ENCODE data around the gene ZNF346. TPM values are rescaled to one million over a fixed set of nuclear protein-coding genes. Genes with fewer than 3 reads are reported as not detected.

Gene ZNF346
- total RNA-seq, 1 donor from 2014 or later, result 26.3 TPM

GRCh38 chr5:177098470-177099141 lies 76.1 kb downstream of the ZNF346 start:
- H3K27me3 Mint-ChIP-seq (ENCODE audit: unreplicated experiment), result peaks cover 1% of the 10 kb centered on the region
- H3K4me3 Mint-ChIP-seq (ENCODE audit: unreplicated experiment), result no peak overlapping the region
- H3K4me1 Mint-ChIP-seq (ENCODE audit: unreplicated experiment), result peaks cover 18% of the 10 kb centered on the region
- no peak for DNase-seq (ENCODE audit: low spot score)
- TF ChIP-seq CTCF (IDR thresholded peaks at IDR 0.05; ENCODE audit: unreplicated experiment), result no peak
- no peaks in the 10 kb centered on the region for H3K9me3 Mint-ChIP-seq (ENCODE audit: unreplicated experiment)
- no peak overlapping the region for H3K27ac Mint-ChIP-seq (ENCODE audit: unreplicated experiment)
- H3K36me3 Mint-ChIP-seq (ENCODE audit: low read depth, unreplicated experiment), result no peaks in the 10 kb centered on the region

GRCh38 chr5:177099422-177100093 lies 77.1 kb downstream of the ZNF346 start:
- peaks cover 13% of the 10 kb centered on the region for H3K4me1 Mint-ChIP-seq (ENCODE audit: unreplicated experiment)
- H3K27ac Mint-ChIP-seq (ENCODE audit: unreplicated experiment), result no peak overlapping the region
- H3K4me3 Mint-ChIP-seq (ENCODE audit: unreplicated experiment), result no peak overlapping the region
- peaks cover 1% of the 10 kb centered on the region for H3K27me3 Mint-ChIP-seq (ENCODE audit: unreplicated experiment)
- H3K9me3 Mint-ChIP-seq (ENCODE audit: unreplicated experiment), result no peaks in the 10 kb centered on the region
- no peak for DNase-seq (ENCODE audit: low spot score)
- TF ChIP-seq CTCF (IDR thresholded peaks at IDR 0.05; ENCODE audit: unreplicated experiment), result no peak
- no peaks in the 10 kb centered on the region for H3K36me3 Mint-ChIP-seq (ENCODE audit: low read depth, unreplicated experiment)

- Mint-ChIP-seq H3K9me3 (ENCODE audit: unreplicated experiment) (no peaks in the 10 kb centered on the region), H3K36me3 (ENCODE audit: low read depth, unreplicated experiment) (no peaks in the 10 kb centered on the region), H3K4me3 (ENCODE audit: unreplicated experiment) (no peak overlapping the region), H3K27me3 (ENCODE audit: unreplicated experiment) (no peaks in the 10 kb centered on the region), H3K27ac (ENCODE audit: unreplicated experiment) (no peak overlapping the region), H3K4me1 (ENCODE audit: unreplicated experiment) (peaks cover 2% of the 10 kb centered on the region)
- no peak for DNase-seq (ENCODE audit: low spot score)
- TF ChIP-seq CTCF (IDR thresholded peaks at IDR 0.05; ENCODE audit: unreplicated experiment), result no peak
These were observed 78.2 kb downstream of the ZNF346 start for GRCh38 chr5:177100714-177101121.

GRCh38 chr5:177103523-177104253 lies 81.2 kb downstream of the ZNF346 start:
- H3K9me3 Mint-ChIP-seq (ENCODE audit: unreplicated experiment), result no peaks in the 10 kb centered on the region
- TF ChIP-seq CTCF (IDR thresholded peaks at IDR 0.05; ENCODE audit: unreplicated experiment), result no peak
- peaks cover 6% of the 10 kb centered on the region for H3K27me3 Mint-ChIP-seq (ENCODE audit: unreplicated experiment)
- no peaks in the 10 kb centered on the region for H3K4me1 Mint-ChIP-seq (ENCODE audit: unreplicated experiment)
- DNase-seq (ENCODE audit: low spot score), result no peak
- H3K27ac Mint-ChIP-seq (ENCODE audit: unreplicated experiment), result no peak overlapping the region
- peaks cover 5% of the 10 kb centered on the region for H3K36me3 Mint-ChIP-seq (ENCODE audit: low read depth, unreplicated experiment)
- no peak overlapping the region for H3K4me3 Mint-ChIP-seq (ENCODE audit: unreplicated experiment)

Data from endothelial cell (in vitro differentiated cells).